Uterine smooth muscle cell (primary cell): ENCODE measurements around the gene GEMIN2. TPM values are rescaled to one million over a fixed set of nuclear protein-coding genes. Genes with fewer than 3 reads are reported as not detected.

Experiments used
- total RNA-seq: library from RNA; depleted of rRNA; stranded (reverse); fragments of >200 nt; gene quantifications from 2 replicates; pipeline ENCODE4 v1.2.3, GENCODE V29; 2014

Gene GEMIN2
- total RNA-seq: 19.1 and 30.9 TPM in 2 replicates

DNA sequence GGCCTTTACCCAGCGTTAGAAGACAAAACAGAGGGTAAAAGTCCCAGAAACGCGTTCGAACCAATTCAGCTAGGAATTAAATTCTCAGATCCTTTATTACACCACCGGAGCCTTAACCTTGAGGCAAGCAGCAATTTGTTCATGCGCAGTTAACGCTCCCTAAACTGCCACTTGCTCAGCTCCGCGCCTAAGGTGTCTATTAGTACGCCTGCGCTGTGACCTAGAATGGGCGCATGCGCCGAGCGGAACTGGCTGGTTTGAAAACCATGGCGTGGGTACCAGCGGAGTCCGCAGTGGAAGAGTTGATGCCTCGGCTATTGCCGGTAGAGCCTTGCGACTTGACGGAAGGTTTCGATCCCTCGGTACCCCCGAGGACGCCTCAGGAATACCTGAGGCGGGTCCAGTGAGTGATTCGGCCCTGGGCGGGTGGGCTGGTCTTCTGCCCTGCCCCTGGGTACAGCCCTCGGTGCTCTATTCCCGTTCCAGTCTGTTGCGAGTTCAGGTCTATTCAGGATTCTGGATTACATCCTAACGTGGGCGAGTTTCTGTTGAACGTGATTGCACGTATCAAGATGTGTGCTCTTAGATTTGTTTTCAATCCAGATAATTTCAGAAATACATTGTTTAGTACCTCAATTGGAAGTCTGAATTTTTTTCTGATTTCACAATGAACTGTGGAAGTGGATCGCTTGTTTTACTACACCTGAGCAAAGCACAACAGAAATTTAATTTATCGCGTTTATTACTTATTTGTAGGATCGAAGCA is at the start of gene GEMIN2:
Gene GEMIN2 (plus strand): TSS at position 251 of the 766 bp plus-strand sequence. CDS start 16 bp downstream, at position 267.

DNA sequence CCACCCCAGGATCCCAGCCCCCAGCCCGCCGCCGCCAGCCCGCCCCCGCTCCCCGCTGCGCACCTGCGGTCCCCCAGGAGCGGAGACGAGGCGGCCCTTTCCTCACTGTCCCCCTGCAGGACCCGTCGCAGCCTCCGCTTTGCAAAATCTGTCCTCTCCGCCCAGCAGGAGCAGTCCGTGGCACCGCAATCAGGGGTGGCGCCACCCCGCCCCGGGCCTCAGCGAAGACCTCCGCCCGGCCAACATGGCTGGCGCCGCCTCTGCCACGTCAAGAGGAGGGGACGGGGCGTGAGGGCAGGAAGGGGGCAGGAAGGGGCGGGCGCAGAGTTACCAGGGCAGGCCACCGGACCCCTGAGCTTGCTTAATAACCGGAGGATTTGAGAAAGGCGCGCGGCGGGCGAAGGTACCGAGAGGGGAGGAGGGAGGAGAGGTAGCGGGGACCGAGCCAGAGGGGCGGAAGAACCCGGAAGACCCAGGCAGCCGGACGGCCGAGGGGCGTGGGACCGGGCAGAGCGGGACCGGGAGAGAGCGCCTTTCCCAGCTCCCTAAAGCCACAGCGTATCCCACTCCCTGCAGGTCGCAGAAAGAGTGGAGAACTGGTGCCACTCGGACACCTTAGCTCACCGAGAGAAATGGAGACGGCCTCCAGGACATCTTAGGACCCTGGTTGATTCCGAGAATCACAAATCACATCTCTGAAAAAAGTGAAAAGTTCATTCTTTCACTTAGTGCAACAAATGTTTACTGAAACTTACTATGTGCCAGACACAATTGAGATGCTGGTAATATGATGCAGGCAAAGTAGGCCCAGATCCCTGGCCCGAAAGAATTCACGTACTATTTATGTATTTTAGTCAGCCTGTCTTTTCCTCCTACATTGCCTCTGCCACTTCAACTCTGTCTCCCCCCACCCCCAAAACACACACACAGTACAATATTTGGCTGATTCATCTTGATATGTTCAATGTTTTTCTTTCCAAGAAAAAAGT is 10.9 kb upstream of the GEMIN2 start, which contains the start of gene SEC23A:
Gene SEC23A (minus strand): TSS at position 267 of the 989 bp plus-strand sequence. CDS start 7,117 bp downstream, outside the sequence.

DNA sequence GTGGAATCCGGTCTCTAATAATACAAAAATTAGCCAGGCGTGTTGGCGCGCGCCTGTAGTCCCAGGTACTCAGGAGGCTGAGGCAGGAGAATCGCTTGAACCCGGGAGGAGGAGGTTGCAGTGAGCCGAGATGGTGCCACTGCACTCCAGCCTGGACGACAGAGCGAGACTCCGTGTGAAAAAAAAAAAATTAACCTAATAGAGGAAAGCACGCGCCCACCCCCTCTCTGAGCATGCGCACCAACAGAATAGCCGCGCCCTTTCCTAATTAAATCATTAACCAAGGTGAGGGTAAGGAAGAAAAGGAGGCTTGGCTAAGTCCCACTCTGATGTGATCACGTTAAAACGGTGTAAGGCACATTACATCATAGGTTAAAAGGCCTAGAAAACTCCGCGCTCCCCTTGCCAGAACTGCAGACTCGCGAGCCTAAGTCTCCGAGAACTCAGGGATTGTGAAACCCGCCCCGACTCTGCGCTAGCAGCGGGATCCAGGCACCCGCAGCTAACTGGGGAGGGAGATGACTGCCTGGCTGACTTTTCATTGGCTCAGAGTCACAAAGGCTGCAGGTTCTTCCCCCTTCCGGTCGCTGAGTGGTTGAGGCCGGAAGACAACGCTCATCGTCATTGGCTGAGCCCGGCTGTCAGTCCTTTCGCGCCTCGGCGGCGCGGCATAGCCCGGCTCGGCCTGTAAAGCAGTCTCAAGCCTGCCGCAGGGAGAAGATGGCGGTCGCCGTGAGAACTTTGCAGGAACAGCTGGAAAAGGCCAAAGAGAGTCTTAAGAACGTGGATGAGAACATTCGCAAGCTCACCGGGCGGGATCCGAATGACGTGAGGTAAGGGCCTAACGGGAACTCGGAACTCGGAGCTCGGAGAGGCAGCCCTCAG is 60.7 kb downstream of the GEMIN2 start, which contains the start of gene PNN:
Gene PNN (plus strand): TSS at position 695 of the 885 bp plus-strand sequence. CDS start 26 bp downstream, at position 721.

Other genes starting within 250 kb of the GEMIN2 start
- gene SEC23A, start 11.1 kb upstream of the GEMIN2 start, total RNA-seq: 464 and 537 TPM in 2 replicates
- 31.0 and 38.2 TPM in 2 replicates for gene TRAPPC6B, start 56.0 kb downstream of the GEMIN2 start, total RNA-seq
- 20.4 and 27.3 TPM in 2 replicates for gene PNN, start 60.9 kb downstream of the GEMIN2 start, total RNA-seq
- 16.2 and 26.7 TPM in 2 replicates for gene MIA2, start 119.6 kb downstream of the GEMIN2 start, total RNA-seq